ENCODE results near the gene RNF126.
"Not testable (repeated sequence)": the region's sequence is repeated elsewhere in the genome, so short reads cannot be mapped to it uniquely, and the experiment has no call there.

Gene RNF126

GRCh38 chr19:610071-610800 is 52.8 kb downstream of the RNF126 start:
- Histone ChIP-seq H3K4me3 (ENCODE audit: severe bottlenecking) (no peak overlapping the region), H3K27me3 (ENCODE audit: insufficient read depth, poor library complexity, severe bottlenecking) (no peaks in the 10 kb centered on the region), H3K36me3 (ENCODE audit: low read depth) (no peaks in the 10 kb centered on the region), H3K9me3 (ENCODE audit: severe bottlenecking) (no peaks in the 10 kb centered on the region), H3K4me1 (ENCODE audit: insufficient read depth, poor library complexity, severe bottlenecking) (no peaks in the 10 kb centered on the region), H3K27ac (ENCODE audit: poor library complexity, severe bottlenecking) (no peak overlapping the region)
- no peak for DNase-seq (ENCODE audit: low spot score)
- no peak for ATAC-seq (ENCODE audit: low read depth)
- TF ChIP-seq, protein P1, sequence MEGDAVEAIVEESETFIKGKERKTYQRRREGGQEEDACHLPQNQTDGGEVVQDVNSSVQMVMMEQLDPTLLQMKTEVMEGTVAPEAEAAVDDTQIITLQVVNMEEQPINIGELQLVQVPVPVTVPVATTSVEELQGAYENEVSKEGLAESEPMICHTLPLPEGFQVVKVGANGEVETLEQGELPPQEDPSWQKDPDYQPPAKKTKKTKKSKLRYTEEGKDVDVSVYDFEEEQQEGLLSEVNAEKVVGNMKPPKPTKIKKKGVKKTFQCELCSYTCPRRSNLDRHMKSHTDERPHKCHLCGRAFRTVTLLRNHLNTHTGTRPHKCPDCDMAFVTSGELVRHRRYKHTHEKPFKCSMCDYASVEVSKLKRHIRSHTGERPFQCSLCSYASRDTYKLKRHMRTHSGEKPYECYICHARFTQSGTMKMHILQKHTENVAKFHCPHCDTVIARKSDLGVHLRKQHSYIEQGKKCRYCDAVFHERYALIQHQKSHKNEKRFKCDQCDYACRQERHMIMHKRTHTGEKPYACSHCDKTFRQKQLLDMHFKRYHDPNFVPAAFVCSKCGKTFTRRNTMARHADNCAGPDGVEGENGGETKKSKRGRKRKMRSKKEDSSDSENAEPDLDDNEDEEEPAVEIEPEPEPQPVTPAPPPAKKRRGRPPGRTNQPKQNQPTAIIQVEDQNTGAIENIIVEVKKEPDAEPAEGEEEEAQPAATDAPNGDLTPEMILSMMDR (IDR thresholded peaks at IDR 0.05; ENCODE audit: poor library complexity, severe bottlenecking): no peak

- DNase-seq (ENCODE audit: low spot score): no peak
- no peak for ATAC-seq (ENCODE audit: low read depth)
- H3K9me3 ChIP-seq (ENCODE audit: severe bottlenecking): no peaks in the 10 kb centered on the region
- H3K4me1 ChIP-seq (ENCODE audit: insufficient read depth, poor library complexity, severe bottlenecking): no peaks in the 10 kb centered on the region
- TF ChIP-seq, protein P1 (IDR thresholded peaks at IDR 0.05; ENCODE audit: poor library complexity, severe bottlenecking): no peak
- no peak overlapping the region for H3K27ac ChIP-seq (ENCODE audit: poor library complexity, severe bottlenecking)
- H3K4me3 ChIP-seq (ENCODE audit: severe bottlenecking): no peak overlapping the region
- H3K36me3 ChIP-seq (ENCODE audit: low read depth): no peaks in the 10 kb centered on the region
- H3K27me3 ChIP-seq (ENCODE audit: insufficient read depth, poor library complexity, severe bottlenecking): no peaks in the 10 kb centered on the region
Observed at GRCh38 chr19:609004-609346, 54.0 kb downstream of the RNF126 start.

DNA sequence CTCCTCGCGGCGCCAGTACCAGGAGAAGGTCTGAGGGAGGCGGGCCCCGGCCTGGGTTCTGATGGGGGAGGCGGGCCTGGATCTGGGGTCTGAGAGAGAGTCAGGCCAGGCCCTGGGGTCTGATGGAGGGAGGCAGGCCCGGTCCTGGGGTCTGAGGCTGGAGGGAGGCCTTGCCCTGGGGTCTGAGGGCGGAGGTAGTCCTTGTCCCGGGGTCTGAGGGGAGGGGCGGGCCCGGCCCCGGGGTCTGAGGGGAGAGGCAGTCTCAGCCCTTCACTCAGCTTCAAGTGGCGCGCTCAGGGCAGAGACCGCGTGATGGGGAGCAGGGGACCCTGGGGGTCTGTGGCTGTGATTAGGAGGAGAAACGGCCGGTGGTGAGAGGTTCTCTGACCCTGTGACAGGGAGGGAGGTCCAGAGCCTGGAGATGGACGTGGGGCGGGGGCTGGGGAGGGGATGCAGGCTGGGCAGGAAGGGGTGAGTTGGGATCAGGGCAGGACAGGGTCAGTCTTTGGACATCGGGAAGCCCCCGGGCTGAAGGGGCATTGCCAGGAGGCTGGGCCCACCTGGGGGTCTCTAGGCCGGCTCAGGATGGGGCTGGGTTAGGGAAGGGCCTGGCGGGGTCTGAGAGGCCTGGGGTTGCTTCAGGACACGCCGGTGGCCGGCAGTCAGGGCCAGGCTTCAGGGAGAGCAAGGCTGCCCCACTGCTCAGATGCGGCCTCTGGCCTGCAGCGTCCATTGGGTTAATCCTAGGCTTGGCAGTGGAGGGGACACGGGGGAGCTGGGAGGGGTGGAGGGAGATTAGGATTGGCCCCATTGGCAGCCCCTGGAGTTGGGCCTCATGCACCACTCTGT is 54.6 kb downstream of the RNF126 start:
- Histone ChIP-seq H3K27ac (ENCODE audit: poor library complexity, severe bottlenecking) (no peak overlapping the region), H3K4me3 (ENCODE audit: severe bottlenecking) (no peak overlapping the region), H3K36me3 (ENCODE audit: low read depth) (no peaks in the 10 kb centered on the region), H3K4me1 (ENCODE audit: insufficient read depth, poor library complexity, severe bottlenecking) (no peaks in the 10 kb centered on the region), H3K9me3 (ENCODE audit: severe bottlenecking) (no peaks in the 10 kb centered on the region), H3K27me3 (ENCODE audit: insufficient read depth, poor library complexity, severe bottlenecking) (no peaks in the 10 kb centered on the region)
- ATAC-seq (ENCODE audit: low read depth): no peak
- TF ChIP-seq, protein P1 (IDR thresholded peaks at IDR 0.05; ENCODE audit: poor library complexity, severe bottlenecking): no peak
- DNase-seq (ENCODE audit: low spot score): no peak

DNA sequence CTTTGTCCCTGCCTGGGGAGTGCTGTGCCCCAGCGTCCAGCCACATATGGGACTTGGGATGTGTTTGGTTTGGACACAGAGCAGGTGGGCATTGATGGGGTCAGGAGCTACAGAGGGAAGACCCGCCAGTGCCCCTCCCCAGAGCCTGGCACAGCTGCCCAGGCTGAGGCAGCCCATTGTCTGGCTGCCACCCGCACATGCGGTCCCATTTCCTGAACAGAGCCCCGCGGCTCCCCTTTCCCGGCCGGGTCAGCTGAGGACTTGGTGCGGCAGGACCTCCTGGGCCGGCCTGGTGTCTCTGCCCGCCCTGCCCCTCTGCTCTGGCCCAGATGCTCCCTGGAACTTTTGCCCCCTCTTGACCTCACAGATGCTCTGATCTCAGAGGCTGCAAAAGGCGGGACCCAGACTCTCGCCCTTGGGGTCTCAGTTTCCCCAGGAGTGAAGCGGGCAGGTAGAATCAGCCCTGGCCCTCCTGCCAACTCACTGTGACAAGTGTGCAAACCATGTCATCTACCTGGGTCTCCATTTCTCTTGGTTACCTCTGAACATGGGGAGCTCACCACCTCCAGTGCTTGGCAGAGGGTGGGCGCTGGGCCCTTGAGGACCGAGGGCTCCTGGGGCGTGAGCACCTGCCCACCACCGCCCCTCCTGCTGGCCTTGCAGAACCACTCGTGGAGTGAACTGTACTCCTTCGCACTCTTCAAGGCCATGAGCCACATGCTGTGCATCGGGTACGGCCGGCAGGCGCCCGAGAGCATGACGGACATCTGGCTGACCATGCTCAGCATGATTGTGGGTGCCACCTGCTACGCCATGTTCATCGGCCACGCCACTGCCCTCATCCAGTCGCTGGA is 55.5 kb downstream of the RNF126 start:
- Histone ChIP-seq H3K36me3 (ENCODE audit: low read depth) (no peaks in the 10 kb centered on the region), H3K4me3 (ENCODE audit: severe bottlenecking) (no peak overlapping the region), H3K27me3 (ENCODE audit: insufficient read depth, poor library complexity, severe bottlenecking) (no peaks in the 10 kb centered on the region), H3K4me1 (ENCODE audit: insufficient read depth, poor library complexity, severe bottlenecking) (no peaks in the 10 kb centered on the region), H3K27ac (ENCODE audit: poor library complexity, severe bottlenecking) (no peak overlapping the region), H3K9me3 (ENCODE audit: severe bottlenecking) (no peaks in the 10 kb centered on the region)
- DNase-seq (ENCODE audit: low spot score) (no peak), ATAC-seq (ENCODE audit: low read depth) (no peak)
- TF ChIP-seq, protein P1 (IDR thresholded peaks at IDR 0.05; ENCODE audit: poor library complexity, severe bottlenecking): no peak

DNA sequence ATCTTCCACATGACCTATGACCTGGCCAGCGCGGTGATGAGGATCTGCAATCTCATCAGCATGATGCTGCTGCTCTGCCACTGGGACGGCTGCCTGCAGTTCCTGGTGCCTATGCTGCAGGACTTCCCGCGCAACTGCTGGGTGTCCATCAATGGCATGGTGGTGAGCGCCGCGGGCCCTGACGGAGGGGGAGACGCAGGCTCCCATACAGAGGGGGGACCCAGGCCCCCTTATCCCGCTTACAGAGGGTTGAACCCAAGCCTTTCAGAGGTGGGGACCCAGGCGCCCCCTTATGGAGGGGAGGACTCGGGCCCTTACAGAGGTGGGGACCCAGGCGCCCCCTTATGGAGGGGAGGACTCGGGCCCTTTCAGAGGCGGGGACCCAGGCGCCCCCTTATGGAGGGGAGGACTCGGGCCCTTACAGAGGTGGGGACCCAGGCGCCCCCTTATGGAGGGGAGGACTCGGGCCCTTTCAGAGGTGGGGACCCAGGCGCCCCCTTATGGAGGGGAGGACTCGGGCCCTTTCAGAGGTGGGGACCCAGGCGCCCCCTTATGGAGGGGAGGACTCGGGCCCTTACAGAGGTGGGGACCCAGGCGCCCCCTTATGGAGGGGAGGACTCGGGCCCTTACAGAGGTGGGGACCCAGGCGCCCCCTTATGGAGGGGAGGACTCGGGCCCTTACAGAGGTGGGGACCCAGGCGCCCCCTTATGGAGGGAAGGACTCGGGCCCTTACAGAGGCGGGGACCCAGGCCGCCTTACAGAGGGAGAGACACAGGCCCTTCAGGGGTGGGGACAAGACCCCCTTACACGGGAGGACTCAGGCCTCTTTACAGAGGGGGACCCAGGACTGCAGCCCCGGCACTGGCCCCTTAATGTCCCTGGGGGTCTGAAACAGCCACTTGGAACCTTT is 57.7 kb downstream of the RNF126 start:
- peak; percentile 17; the same call in 1 of the 3 replicates for ATAC-seq (ENCODE audit: low read depth)
- not testable (repeated sequence) for H3K9me3 ChIP-seq (ENCODE audit: severe bottlenecking); DNase-seq (ENCODE audit: low spot score); H3K36me3 ChIP-seq (ENCODE audit: low read depth); H3K4me1 ChIP-seq (ENCODE audit: insufficient read depth, poor library complexity, severe bottlenecking); H3K27me3 ChIP-seq (ENCODE audit: insufficient read depth, poor library complexity, severe bottlenecking); H3K27ac ChIP-seq (ENCODE audit: poor library complexity, severe bottlenecking); H3K4me3 ChIP-seq (ENCODE audit: severe bottlenecking)

All from RWPE2 (cell line).